ENCODE results near the gene RTTN.

- TF ChIP-seq POLR2A (IDR thresholded peaks at IDR 0.05) (no peak), CTCF (IDR thresholded peaks at IDR 0.05) (no peak)
These were observed 28.5 kb upstream of the RTTN start for GRCh38 chr18:70233974-70234373.
